HG03575 (cell line): ENCODE data around the gene MIPOL1.
"Not testable (repeated sequence)": the region's sequence is repeated elsewhere in the genome, so short reads cannot be mapped to it uniquely, and the experiment has no call there.

Experiments used
- ATAC-seq: cut with Tn5 transposase; IDR thresholded peaks from one replicate; pipeline ENCODE4 v1.9.1; 2021; ENCODE audit not compliant: unreplicated experiment, insufficient number of reproducible peaks, low FRiP score; ENCODE audit errors: extremely low read depth

Gene MIPOL1

GRCh38 chr14:37420622-37421021 is 222.9 kb downstream of the MIPOL1 start:
- ATAC-seq = no peak

- ATAC-seq = no peak
Observed at GRCh38 chr14:37422319-37422718, 224.6 kb downstream of the MIPOL1 start.

- ATAC-seq = no peak
Observed at GRCh38 chr14:37422748-37423147, 225.0 kb downstream of the MIPOL1 start.

GRCh38 chr14:37428954-37429353 is 231.2 kb downstream of the MIPOL1 start:
- ATAC-seq = no peak

- no peak for ATAC-seq
Observed at GRCh38 chr14:37429618-37430017, 231.9 kb downstream of the MIPOL1 start.

- no peak for ATAC-seq
Observed at GRCh38 chr14:37434867-37435266, 237.1 kb downstream of the MIPOL1 start.

- no peak for ATAC-seq
Observed at GRCh38 chr14:37436519-37436918, 238.8 kb downstream of the MIPOL1 start.

- no peak for ATAC-seq
Observed at GRCh38 chr14:37437490-37437889, 239.8 kb downstream of the MIPOL1 start.

GRCh38 chr14:37438444-37438843 is 240.7 kb downstream of the MIPOL1 start:
- ATAC-seq = no peak

GRCh38 chr14:37443461-37443860 is 245.7 kb downstream of the MIPOL1 start:
- no peak for ATAC-seq

- ATAC-seq = no peak
Observed at GRCh38 chr14:37447883-37448391, 250.2 kb downstream of the MIPOL1 start.

GRCh38 chr14:37452323-37452722 is 254.6 kb downstream of the MIPOL1 start:
- ATAC-seq = no peak

GRCh38 chr14:37453985-37454384 is 256.2 kb downstream of the MIPOL1 start:
- ATAC-seq = no peak

- no peak for ATAC-seq
Observed at GRCh38 chr14:37457334-37457733, 259.6 kb downstream of the MIPOL1 start.

- not testable (repeated sequence) for ATAC-seq
Observed at GRCh38 chr14:37462426-37462825, 264.7 kb downstream of the MIPOL1 start.

GRCh38 chr14:37464192-37464858 is 266.6 kb downstream of the MIPOL1 start:
- ATAC-seq = no peak

- ATAC-seq = no peak
Observed at GRCh38 chr14:37466003-37466622, 268.4 kb downstream of the MIPOL1 start.

GRCh38 chr14:37466623-37467088 is 268.9 kb downstream of the MIPOL1 start:
- ATAC-seq = no peak

- no peak for ATAC-seq
Observed at GRCh38 chr14:37469650-37470049, 271.9 kb downstream of the MIPOL1 start.

- no peak for ATAC-seq
Observed at GRCh38 chr14:37470251-37470650, 272.5 kb downstream of the MIPOL1 start.
